GM19025 (cell line): ENCODE measurements around the gene C1orf74.
"Not testable (repeated sequence)": the region's sequence is repeated elsewhere in the genome, so short reads cannot be mapped to it uniquely, and the experiment has no call there.

Experiments used
- ATAC-seq: cut with Tn5 transposase; IDR thresholded peaks from one replicate; pipeline ENCODE4 v1.9.1; 2021; ENCODE audit warnings: mild to moderate bottlenecking, low read depth, moderate library complexity; ENCODE audit not compliant: unreplicated experiment

The C1orf74 gene

GRCh38 chr1:209805875-209806760 lies 21.8 kb upstream of the C1orf74 start, which contains the start of gene IRF6:
TSS of gene IRF6 (minus strand) at chr1:209806142. CDS start at chr1:209801413, 4,729 bp downstream.
- ATAC-seq = peak; percentile 59

GRCh38 chr1:209805341-209805781 lies 21.0 kb upstream of the C1orf74 start:
- no peak for ATAC-seq

GRCh38 chr1:209803568-209803967 lies 19.2 kb upstream of the C1orf74 start:
- ATAC-seq = no peak

GRCh38 chr1:209802780-209803152 lies 18.4 kb upstream of the C1orf74 start:
- ATAC-seq = no peak

GRCh38 chr1:209802117-209802779 lies 17.9 kb upstream of the C1orf74 start:
- ATAC-seq = no peak

- ATAC-seq = no peak
Measured at GRCh38 chr1:209800984-209801834, 16.9 kb upstream of the C1orf74 start.

GRCh38 chr1:209797978-209798639 lies 13.8 kb upstream of the C1orf74 start:
- no peak for ATAC-seq

- not testable (repeated sequence) for ATAC-seq
Measured at GRCh38 chr1:209793711-209794110, 9.4 kb upstream of the C1orf74 start.

- no peak for ATAC-seq
Measured at GRCh38 chr1:209791920-209792319, 7.6 kb upstream of the C1orf74 start.

GRCh38 chr1:209790286-209791193 lies 6.2 kb upstream of the C1orf74 start:
- no peak for ATAC-seq

GRCh38 chr1:209789245-209789644 lies 4.9 kb upstream of the C1orf74 start:
- no peak for ATAC-seq

GRCh38 chr1:209787551-209787950 lies 3.2 kb upstream of the C1orf74 start:
- no peak for ATAC-seq

- ATAC-seq = no peak
Measured at GRCh38 chr1:209786146-209786545, 1.8 kb upstream of the C1orf74 start.

- no peak for ATAC-seq
Measured at GRCh38 chr1:209785592-209785991, 1.2 kb upstream of the C1orf74 start.

- ATAC-seq = no peak
Measured at GRCh38 chr1:209783386-209783785, 973 bp downstream of the C1orf74 start.

- no peak for ATAC-seq
Measured at GRCh38 chr1:209780268-209780667, 4.1 kb downstream of the C1orf74 start.

- no peak for ATAC-seq
Measured at GRCh38 chr1:209778102-209778501, 6.3 kb downstream of the C1orf74 start.

GRCh38 chr1:209777587-209777986 lies 6.8 kb downstream of the C1orf74 start:
- no peak for ATAC-seq

- no peak for ATAC-seq
Measured at GRCh38 chr1:209775678-209776077, 8.7 kb downstream of the C1orf74 start.
